ENCODE results near the gene MRPL21. TPM values are rescaled to one million over a fixed set of nuclear protein-coding genes. Genes with fewer than 3 reads are reported as not detected.

The MRPL21 gene
- polyA plus RNA-seq, 2 of the 4 experiments (the other 2 are of a cell fraction): 116 to 131 TPM

DNA sequence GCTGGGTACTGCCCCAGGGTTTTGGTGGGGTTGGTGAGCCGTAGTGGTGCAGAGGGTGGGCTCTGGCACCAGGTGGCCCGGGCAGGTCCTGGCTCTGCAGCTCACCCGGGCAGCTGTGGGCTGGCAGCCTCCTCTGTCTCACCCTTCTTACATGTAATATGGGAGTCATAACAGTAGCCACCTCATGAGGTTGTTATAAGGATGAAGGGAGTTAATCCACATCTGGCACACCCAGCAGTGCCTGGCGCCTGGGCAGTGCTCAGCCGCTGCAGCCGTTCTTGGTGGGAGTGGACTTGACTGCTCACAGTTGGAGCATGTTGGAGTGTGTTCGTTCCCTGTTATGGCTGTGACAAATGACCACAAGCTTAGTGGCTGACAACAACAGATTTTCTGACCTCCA, 28.7 kb upstream of the MRPL21 start:
- H3K4me3 ChIP-seq: no peak overlapping the region
- H3K4me2 ChIP-seq: no peak overlapping the region
- H3K27ac ChIP-seq: no peak overlapping the region
- no peaks in the 10 kb centered on the region for H3K4me1 ChIP-seq
- TF ChIP-seq, protein P1, sequence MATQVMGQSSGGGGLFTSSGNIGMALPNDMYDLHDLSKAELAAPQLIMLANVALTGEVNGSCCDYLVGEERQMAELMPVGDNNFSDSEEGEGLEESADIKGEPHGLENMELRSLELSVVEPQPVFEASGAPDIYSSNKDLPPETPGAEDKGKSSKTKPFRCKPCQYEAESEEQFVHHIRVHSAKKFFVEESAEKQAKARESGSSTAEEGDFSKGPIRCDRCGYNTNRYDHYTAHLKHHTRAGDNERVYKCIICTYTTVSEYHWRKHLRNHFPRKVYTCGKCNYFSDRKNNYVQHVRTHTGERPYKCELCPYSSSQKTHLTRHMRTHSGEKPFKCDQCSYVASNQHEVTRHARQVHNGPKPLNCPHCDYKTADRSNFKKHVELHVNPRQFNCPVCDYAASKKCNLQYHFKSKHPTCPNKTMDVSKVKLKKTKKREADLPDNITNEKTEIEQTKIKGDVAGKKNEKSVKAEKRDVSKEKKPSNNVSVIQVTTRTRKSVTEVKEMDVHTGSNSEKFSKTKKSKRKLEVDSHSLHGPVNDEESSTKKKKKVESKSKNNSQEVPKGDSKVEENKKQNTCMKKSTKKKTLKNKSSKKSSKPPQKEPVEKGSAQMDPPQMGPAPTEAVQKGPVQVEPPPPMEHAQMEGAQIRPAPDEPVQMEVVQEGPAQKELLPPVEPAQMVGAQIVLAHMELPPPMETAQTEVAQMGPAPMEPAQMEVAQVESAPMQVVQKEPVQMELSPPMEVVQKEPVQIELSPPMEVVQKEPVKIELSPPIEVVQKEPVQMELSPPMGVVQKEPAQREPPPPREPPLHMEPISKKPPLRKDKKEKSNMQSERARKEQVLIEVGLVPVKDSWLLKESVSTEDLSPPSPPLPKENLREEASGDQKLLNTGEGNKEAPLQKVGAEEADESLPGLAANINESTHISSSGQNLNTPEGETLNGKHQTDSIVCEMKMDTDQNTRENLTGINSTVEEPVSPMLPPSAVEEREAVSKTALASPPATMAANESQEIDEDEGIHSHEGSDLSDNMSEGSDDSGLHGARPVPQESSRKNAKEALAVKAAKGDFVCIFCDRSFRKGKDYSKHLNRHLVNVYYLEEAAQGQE (IDR thresholded peaks at IDR 0.05): no peak
- TF ChIP-seq, protein P2, sequence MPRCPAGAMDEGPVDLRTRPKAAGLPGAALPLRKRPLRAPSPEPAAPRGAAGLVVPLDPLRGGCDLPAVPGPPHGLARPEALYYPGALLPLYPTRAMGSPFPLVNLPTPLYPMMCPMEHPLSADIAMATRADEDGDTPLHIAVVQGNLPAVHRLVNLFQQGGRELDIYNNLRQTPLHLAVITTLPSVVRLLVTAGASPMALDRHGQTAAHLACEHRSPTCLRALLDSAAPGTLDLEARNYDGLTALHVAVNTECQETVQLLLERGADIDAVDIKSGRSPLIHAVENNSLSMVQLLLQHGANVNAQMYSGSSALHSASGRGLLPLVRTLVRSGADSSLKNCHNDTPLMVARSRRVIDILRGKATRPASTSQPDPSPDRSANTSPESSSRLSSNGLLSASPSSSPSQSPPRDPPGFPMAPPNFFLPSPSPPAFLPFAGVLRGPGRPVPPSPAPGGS (IDR thresholded peaks at IDR 0.05): no peak
- TF ChIP-seq POLR2AphosphoS2 (conservative IDR thresholded peaks at IDR 0.05; ENCODE audit: low read length): no peak
- TF ChIP-seq, protein P3, sequence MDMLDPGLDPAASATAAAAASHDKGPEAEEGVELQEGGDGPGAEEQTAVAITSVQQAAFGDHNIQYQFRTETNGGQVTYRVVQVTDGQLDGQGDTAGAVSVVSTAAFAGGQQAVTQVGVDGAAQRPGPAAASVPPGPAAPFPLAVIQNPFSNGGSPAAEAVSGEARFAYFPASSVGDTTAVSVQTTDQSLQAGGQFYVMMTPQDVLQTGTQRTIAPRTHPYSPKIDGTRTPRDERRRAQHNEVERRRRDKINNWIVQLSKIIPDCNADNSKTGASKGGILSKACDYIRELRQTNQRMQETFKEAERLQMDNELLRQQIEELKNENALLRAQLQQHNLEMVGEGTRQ (IDR thresholded peaks at IDR 0.05): no peak
- no peak for TF ChIP-seq HOXA7 (CRISPR knock-in tag; IDR thresholded peaks at IDR 0.05)
- no peak for TF ChIP-seq ZSCAN20 (CRISPR knock-in tag; IDR thresholded peaks at IDR 0.05)
- TF ChIP-seq, protein P4, sequence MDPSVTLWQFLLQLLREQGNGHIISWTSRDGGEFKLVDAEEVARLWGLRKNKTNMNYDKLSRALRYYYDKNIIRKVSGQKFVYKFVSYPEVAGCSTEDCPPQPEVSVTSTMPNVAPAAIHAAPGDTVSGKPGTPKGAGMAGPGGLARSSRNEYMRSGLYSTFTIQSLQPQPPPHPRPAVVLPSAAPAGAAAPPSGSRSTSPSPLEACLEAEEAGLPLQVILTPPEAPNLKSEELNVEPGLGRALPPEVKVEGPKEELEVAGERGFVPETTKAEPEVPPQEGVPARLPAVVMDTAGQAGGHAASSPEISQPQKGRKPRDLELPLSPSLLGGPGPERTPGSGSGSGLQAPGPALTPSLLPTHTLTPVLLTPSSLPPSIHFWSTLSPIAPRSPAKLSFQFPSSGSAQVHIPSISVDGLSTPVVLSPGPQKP (IDR thresholded peaks at IDR 0.05; ENCODE audit: low read depth, low read length): no peak
- no peak for TF ChIP-seq KDM1A (IDR thresholded peaks at IDR 0.05; ENCODE audit: low read depth)
- no peak for TF ChIP-seq NFE2L2 (conservative IDR thresholded peaks at IDR 0.05; ENCODE audit: low read length)
- TF ChIP-seq NR3C1 (IDR thresholded peaks at IDR 0.05): no peak
- TF ChIP-seq HOXB13 (CRISPR knock-in tag; IDR thresholded peaks at IDR 0.05; ENCODE audit: low read depth): no peak
- H3K9me3 ChIP-seq: no peaks in the 10 kb centered on the region
- no peak; a peak in 1 of 6 replicates for ATAC-seq
- no peak for FAIRE-seq
- WGBS (ENCODE audit: missing lambda C conversion rate): 88% methylated on average over 7 of the region's 7 CpGs
- DNase-seq (ENCODE audit: low read depth in 1 of 2, low spot score in 1 of 2): no peak
- ChIA-PET POLR2A (no interaction called here), CTCF (interaction anchor here (1.2 kb wide), 1 partner anchor 20 kb away, joined by 3 read pairs; no protein-coding TSS in a partner anchor)

DNA sequence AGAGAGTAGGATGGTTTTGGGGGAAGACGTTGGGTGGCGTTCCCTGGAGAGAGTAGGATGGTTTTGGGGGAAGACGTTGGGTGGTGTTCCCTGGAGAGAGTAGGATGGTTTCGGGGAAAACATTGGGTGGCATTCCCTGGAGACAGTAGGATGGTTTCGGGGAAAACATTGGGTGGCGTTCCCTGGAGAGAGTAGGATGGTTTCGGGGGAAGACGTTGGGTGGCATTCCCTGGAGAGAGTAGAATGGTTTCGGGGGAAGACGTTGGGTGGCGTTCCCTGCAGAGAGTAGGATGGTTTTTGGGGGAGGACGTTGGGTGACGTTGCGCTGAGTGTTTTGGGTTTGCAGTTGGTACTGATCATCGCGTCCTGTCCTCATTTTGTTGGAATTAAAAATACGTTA, 28.3 kb upstream of the MRPL21 start:
- DNase-seq (ENCODE audit: low read depth in 1 of 2, low spot score in 1 of 2): no peak
- ChIA-PET CTCF (interaction anchor here (1.2 kb wide), 1 partner anchor 20 kb away, joined by 3 read pairs; no protein-coding TSS in a partner anchor), POLR2A (no interaction called here)
- 89% methylated on average over 17 of the region's 17 CpGs for WGBS (ENCODE audit: missing lambda C conversion rate)
- Histone ChIP-seq H3K27ac (no peak overlapping the region), H3K4me3 (no peak overlapping the region), H3K4me2 (no peak overlapping the region), H3K4me1 (no peaks in the 10 kb centered on the region), H3K9me3 (peaks cover 4% of the 10 kb centered on the region)
- ATAC-seq: no peak
- no peak for TF ChIP-seq FOSB (CRISPR knock-in tag; IDR thresholded peaks at IDR 0.05)
- TF ChIP-seq RCOR1 (IDR thresholded peaks at IDR 0.05; ENCODE audit: low read depth, low read length): no peak
- TF ChIP-seq, protein P3 (IDR thresholded peaks at IDR 0.05): no peak
- no peak for TF ChIP-seq CBX8 (IDR thresholded peaks at IDR 0.05)
- no peak for TF ChIP-seq ZSCAN20 (CRISPR knock-in tag; IDR thresholded peaks at IDR 0.05)
- TF ChIP-seq CEBPB (IDR thresholded peaks at IDR 0.05): no peak
- TF ChIP-seq, protein P5, sequence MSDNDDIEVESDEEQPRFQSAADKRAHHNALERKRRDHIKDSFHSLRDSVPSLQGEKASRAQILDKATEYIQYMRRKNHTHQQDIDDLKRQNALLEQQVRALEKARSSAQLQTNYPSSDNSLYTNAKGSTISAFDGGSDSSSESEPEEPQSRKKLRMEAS (IDR thresholded peaks at IDR 0.05): no peak
- no peak for TF ChIP-seq NFE2L2 (conservative IDR thresholded peaks at IDR 0.05; ENCODE audit: low read length)
- no peak for TF ChIP-seq TP53 (CRISPR knock-in tag; IDR thresholded peaks at IDR 0.05)
- TF ChIP-seq, protein P1 (IDR thresholded peaks at IDR 0.05): no peak
- TF ChIP-seq JUNB (IDR thresholded peaks at IDR 0.05): no peak
- no peak for TF ChIP-seq TFCP2L1 (CRISPR knock-in tag; IDR thresholded peaks at IDR 0.05)
- TF ChIP-seq, protein P6, sequence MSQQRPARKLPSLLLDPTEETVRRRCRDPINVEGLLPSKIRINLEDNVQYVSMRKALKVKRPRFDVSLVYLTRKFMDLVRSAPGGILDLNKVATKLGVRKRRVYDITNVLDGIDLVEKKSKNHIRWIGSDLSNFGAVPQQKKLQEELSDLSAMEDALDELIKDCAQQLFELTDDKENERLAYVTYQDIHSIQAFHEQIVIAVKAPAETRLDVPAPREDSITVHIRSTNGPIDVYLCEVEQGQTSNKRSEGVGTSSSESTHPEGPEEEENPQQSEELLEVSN (IDR thresholded peaks at IDR 0.05; ENCODE audit: borderline replicate concordance, low read depth): no peak
- no peak for TF ChIP-seq HDAC2 (IDR thresholded peaks at IDR 0.05)
- TF ChIP-seq JUN (IDR thresholded peaks at IDR 0.05): no peak
- FAIRE-seq: no peak

Measured in A549 (cell line).